ENCODE measurements around the gene STIP1.

DNA sequence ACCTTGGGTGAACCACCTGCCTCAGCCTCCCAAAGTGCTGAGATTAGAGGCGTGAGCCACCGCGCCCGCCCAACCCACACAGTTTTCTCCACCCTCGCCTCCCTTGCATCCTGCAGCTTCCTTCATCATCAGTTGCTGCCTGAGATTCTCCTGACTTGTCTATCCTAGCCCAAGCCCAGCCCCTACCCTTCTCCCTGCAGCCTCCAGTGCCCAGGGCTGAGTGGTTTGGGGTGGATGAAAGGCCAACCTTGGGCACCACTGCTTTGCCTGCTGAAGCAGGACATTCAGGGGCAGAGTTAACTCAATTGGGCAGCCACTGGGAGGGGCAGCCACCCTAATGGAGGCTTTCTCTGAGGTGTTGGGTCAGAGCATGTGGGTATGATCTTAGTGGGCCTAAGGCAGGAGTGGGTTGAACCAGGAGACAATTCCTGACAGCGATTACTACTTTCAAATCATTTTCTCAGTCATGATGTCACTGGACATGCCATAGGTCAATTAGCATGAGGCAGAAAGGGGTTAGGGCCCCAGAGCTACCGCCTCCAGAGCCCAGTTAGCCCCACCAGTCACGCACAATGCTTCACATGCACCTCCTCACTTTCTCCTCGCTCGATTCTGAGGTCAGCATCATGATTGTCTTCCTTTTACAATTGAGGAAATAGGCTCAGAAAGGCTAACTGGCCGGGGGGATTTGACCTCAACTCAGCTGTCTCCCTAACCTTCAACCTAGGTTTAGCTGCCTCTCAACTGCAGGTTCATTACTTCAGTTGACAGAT is 53.9 kb downstream of the STIP1 start:
- TF ChIP-seq RAD21 (IDR thresholded peaks at IDR 0.05; ENCODE audit: low read depth) (no peak), EP300 (IDR thresholded peaks at IDR 0.05; ENCODE audit: borderline replicate concordance) (no peak), MAX (IDR thresholded peaks at IDR 0.05) (no peak), CEBPB (IDR thresholded peaks at IDR 0.05) (no peak), TAF1 (IDR thresholded peaks at IDR 0.05; ENCODE audit: low read depth) (no peak), EGR1 (IDR thresholded peaks at IDR 0.05) (no peak), YY1 (IDR thresholded peaks at IDR 0.05; ENCODE audit: low read depth) (no peak), TEAD4 (IDR thresholded peaks at IDR 0.05) (no peak)
- TF ChIP-seq, protein P1, sequence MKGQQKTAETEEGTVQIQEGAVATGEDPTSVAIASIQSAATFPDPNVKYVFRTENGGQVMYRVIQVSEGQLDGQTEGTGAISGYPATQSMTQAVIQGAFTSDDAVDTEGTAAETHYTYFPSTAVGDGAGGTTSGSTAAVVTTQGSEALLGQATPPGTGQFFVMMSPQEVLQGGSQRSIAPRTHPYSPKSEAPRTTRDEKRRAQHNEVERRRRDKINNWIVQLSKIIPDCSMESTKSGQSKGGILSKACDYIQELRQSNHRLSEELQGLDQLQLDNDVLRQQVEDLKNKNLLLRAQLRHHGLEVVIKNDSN (IDR thresholded peaks at IDR 0.05), result no peak
- TF ChIP-seq, protein P2, sequence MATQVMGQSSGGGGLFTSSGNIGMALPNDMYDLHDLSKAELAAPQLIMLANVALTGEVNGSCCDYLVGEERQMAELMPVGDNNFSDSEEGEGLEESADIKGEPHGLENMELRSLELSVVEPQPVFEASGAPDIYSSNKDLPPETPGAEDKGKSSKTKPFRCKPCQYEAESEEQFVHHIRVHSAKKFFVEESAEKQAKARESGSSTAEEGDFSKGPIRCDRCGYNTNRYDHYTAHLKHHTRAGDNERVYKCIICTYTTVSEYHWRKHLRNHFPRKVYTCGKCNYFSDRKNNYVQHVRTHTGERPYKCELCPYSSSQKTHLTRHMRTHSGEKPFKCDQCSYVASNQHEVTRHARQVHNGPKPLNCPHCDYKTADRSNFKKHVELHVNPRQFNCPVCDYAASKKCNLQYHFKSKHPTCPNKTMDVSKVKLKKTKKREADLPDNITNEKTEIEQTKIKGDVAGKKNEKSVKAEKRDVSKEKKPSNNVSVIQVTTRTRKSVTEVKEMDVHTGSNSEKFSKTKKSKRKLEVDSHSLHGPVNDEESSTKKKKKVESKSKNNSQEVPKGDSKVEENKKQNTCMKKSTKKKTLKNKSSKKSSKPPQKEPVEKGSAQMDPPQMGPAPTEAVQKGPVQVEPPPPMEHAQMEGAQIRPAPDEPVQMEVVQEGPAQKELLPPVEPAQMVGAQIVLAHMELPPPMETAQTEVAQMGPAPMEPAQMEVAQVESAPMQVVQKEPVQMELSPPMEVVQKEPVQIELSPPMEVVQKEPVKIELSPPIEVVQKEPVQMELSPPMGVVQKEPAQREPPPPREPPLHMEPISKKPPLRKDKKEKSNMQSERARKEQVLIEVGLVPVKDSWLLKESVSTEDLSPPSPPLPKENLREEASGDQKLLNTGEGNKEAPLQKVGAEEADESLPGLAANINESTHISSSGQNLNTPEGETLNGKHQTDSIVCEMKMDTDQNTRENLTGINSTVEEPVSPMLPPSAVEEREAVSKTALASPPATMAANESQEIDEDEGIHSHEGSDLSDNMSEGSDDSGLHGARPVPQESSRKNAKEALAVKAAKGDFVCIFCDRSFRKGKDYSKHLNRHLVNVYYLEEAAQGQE (IDR thresholded peaks at IDR 0.05; ENCODE audit: low read depth), result no peak

All from Ishikawa (cell line).